GM19395 (cell line): ENCODE data around the gene CA4.

Experiments used
- ATAC-seq: cut with Tn5 transposase; IDR thresholded peaks from one replicate; pipeline ENCODE4 v1.9.1; 2021; ENCODE audit warnings: mild to moderate bottlenecking, moderate library complexity; ENCODE audit not compliant: unreplicated experiment

Gene CA4

DNA sequence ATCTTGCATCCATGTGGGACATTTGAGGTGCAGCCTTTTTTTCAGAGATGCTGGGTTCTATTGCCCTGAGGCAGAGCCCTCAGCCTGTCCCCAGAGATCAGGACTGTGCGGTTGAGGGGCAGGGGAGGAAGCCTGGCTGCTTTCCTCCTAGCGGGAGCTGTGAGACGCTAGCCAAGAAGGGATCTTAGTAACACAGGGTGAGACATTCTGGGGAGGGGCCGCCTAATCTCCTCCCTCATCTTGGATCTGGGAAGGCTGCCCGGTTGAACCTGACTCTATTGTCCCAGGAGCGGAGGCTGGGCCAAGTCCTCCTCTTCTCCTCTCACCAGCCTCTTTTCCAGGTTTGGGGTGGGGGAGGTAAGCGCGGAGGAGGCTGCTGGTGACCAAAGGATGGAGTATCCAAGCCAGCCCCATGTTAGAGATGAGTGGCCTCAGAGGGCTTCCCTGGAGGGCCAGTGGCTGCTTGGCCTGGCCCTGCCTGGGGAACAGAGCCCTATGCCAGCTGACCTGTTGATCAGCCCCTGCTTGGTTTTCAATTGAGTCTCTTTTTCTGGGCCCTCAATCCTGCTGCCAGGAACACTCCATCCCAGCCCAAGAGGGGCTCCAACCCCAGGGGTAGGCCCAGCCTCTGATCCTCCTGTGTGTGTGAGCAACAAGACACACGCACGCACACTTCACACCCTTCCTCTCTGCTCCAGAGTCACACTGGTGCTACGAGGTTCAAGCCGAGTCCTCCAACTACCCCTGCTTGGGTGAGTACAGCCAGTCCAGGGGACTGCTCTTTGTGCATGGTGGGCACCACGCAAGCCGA, 5.0 kb downstream of the CA4 start:
- no peak for ATAC-seq

DNA sequence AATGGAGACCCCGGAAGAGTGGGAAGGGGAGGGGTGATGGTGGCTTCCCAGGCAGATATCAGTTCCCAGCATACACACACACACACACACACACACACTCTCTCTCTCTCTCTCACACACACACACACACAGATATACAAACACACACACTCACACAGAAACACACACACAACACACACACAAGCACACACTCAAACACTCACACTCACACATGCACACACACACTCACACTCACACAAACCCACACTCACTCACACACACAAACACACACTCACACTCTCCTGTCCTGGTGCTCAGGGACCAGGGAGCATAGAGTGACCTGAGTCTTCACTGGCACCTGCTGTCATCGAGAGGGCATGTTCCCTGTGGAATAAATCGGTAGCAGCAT, 5.6 kb downstream of the CA4 start:
- no peak for ATAC-seq

DNA sequence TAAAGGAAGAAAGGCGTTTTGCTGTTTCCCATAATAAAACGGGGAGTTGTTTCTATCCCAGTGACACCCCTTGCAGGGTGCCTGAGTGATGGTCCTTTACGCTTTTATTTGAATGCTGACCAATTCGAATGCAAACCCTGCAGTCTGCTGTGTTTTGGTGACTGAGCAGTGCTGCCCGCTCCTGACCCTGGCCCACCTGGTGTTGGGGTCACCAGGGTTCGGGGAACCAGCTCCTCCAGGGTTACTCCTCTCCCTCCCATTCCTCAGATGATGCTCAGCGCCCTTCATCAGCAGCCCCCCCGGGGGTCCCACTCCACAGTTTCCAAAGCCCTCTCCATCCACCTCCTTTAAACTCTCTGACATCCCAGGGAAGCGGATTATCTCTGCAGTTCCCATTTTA, 6.0 kb downstream of the CA4 start:
- no peak for ATAC-seq

GRCh38 chr17:60156746-60157145, 7.0 kb downstream of the CA4 start:
- no peak for ATAC-seq

DNA sequence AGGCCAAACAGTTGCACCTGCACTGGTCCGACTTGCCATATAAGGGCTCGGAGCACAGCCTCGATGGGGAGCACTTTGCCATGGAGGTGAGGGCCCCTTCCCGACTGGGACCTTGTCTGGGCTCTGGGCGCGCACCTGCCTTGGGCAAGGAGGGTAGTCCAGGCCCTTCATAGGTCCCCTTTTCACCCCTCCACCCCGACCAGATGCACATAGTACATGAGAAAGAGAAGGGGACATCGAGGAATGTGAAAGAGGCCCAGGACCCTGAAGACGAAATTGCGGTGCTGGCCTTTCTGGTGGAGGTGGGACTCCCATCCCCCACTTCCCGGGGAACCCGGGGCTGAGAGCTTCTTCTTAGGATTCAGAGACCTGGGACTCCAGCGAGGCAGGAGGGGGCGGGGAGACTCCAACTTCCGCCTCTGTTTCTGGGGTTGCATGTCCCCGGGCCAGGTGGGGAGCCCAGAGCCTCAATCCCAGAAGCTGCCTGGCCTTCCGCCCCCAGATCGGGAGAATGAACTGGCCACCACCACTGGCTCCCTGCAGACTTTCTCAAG, 7.8 kb downstream of the CA4 start:
- ATAC-seq: no peak

GRCh38 chr17:60158751-60159478, 9.1 kb downstream of the CA4 start:
- ATAC-seq: no peak

DNA sequence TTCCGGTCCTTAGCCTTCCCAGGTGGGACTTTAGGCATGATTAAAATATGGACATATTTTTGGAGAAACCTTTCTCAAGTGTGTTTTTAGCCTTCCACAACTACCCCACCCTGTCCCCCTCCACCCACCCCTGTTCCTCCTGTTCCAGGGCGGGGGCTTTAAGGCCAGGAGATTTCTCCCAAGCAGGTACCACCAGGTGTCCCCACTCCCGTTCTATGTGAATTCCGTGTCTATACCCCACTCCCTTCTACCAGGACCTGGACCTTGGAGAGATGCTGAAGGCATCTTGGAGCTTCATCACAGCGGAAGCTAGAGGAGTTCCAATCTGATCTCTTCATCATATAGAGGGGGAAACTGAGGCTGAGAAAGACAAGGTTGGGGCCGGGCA, 9.7 kb downstream of the CA4 start:
- ATAC-seq: no peak

DNA sequence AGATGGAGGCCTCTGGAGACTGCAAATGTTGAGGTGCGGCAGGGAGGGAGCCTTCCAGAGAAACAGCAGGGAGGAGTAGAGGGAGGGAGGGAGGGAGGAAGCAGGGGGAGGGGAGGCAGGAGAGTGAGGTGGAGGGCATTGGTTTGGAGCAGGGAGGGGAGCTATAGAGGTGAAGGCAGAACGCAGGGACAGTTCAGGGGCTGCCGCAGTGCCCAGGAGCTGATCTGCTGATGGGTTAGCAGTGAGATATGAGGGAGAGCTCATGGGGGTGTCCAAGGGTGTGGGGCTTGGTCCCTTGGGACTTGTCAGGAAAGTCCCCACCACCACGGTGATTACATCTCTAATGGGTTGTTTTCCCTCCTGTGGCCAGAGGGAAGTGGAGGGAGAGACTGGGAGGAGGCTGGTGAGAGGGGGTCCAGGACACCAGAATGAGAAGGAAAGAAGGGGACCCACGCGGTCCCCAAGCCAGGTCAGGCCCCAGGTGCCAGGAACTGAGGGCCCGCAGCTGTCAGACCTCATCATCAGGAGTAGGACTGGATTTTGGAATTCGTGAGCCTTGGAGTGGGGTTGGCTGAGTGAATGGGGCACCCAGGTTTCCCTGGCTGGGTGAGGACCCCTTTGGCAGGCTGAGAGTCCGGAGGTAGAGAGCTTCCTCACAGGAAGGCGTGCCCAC, 11.2 kb downstream of the CA4 start:
- no peak for ATAC-seq

DNA sequence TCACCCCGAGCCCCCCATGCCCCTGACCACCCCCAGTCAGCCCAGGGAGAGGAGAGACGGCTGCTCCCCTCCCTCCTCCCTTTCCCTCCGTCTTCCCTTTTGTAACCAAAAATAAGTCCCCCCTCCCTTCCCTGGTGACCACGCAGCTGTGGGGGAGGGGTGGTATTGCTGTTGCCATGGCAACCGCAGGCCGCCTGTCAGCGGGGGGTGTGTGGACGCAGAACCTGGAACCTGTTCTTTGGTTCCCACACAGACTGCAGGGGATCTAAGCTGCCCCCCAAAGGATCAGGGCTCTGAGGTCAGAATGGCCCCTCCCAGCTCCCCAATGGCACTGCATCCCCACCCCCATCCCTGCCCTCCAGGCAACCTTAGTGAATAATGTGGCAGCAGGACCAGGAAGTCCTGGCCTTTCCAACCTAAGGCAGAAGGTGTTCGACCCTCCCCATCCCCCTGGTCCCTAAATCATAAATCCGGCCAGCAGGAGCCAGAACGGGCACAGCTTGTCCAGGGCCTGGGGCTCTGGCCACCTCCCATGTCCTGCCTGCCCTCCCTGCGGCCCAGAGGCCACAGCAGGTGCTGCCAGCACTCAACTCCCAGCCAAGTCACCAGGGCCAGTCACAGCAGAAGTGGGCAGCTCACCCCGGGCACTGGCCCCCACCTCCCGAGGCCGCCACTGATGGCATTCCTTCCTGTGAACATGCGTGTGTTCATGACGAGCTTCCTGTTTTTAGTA, 12.0 kb downstream of the CA4 start:
- no peak for ATAC-seq

DNA sequence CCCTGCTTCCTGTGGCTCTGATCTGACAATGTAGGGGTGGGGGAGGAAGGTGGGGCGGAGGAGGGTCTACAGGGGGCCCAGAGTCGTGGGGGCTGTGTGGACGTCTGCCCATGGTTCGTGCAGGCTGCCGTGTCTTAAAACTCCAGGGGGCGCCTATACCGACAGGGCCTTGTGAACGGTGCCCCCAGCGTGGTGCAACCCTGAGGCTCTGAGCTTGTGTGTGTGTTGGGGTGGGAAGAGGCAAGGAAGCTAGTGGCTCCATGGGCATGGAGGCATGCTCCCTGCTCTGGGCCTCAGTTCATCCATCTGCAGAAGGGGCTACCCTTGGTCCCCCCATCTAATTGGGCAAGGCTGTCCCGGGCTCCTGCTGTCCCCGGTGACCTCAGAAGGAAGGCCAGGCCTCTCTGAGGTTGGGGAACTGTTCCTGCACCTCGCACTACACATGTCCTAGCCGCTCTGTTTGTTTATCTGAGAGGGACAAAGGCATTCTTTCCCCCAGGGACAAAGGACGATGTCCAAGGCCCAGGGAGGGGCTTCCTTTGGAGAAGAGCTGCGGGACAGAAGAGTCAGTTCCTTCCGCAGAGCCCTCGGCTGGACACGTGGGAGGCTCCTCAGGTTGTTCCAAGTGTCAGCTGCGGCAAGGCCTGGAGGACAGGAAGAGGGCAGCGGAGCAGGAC, 13.5 kb downstream of the CA4 start:
- ATAC-seq: no peak

- no peak for ATAC-seq
Measured at GRCh38 chr17:60164164-60164563, 14.4 kb downstream of the CA4 start.

- no peak for ATAC-seq
Measured at GRCh38 chr17:60164697-60165096, 14.9 kb downstream of the CA4 start.

DNA sequence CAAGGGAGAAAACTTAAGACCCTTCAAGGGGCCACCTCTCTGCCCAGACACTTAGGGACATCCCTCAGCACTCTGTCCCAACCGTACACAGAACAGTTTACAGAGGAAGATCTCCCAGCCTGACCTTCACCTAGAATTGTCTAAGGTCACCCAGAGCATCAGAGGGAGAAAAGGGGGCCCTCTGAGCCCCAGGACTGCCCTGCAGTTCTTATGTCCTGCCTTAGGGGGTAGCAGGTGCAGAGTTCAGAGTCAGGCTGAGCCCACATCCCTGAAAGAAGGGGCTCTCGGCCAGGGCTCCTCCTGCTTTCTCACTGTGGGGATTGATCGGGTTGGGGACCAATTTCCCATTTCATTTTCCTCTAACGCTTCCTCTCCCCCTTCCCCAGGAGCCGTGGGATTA, 15.4 kb downstream of the CA4 start:
- no peak for ATAC-seq

DNA sequence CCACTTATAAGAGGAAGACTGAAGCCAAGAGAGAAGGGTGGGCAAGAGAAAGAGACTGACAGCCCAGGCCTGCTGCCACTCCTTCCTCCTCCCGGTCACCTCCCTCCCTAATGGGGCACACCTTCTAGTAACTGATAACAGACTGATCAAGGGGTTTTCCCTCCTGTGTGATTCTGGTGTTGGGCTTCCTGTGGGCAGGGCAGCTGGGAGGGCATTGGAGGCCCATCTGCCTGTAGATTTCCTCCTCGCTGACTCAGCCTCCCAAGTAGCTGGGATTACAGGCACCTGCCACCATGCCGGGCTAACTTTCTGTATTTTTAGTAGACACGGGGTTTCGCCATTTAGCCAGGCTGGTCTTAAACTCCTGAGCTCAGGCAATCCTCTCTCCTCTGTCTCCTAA, 16.2 kb downstream of the CA4 start:
- ATAC-seq: no peak

DNA sequence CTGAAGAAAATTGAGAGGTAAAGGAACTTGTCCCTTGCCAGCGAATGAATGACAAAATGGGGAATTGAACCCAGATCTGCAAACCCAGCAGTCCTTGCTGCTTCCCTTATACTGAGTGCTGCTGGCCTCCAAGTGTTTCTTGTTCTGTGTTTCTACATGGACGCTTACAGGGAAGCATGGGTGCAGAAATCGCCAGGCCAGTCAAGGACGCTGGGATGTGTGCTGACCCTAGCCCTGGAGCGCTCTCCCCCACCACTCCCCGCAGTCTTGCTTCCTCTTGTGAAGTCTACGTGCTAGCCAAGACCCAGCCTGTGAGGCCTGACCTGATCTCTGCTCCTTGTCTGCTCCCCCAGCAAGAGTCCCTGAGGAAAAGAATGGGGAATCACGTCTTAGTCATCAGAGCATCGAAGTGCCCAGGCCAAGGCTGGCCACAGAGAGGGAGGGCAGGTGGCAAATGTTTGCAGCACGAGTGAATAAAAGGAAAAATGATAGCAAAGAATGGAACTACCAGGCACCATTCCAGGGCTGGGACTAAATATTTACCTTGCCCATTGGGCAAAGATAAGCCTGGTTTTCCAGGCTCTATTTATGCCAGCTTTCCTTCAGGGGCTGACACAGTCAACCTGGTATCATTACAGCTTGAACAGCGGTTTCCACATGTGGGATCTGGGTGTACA, 17.4 kb downstream of the CA4 start:
- no peak for ATAC-seq

GRCh38 chr17:60168654-60169053, 18.9 kb downstream of the CA4 start:
- no peak for ATAC-seq

DNA sequence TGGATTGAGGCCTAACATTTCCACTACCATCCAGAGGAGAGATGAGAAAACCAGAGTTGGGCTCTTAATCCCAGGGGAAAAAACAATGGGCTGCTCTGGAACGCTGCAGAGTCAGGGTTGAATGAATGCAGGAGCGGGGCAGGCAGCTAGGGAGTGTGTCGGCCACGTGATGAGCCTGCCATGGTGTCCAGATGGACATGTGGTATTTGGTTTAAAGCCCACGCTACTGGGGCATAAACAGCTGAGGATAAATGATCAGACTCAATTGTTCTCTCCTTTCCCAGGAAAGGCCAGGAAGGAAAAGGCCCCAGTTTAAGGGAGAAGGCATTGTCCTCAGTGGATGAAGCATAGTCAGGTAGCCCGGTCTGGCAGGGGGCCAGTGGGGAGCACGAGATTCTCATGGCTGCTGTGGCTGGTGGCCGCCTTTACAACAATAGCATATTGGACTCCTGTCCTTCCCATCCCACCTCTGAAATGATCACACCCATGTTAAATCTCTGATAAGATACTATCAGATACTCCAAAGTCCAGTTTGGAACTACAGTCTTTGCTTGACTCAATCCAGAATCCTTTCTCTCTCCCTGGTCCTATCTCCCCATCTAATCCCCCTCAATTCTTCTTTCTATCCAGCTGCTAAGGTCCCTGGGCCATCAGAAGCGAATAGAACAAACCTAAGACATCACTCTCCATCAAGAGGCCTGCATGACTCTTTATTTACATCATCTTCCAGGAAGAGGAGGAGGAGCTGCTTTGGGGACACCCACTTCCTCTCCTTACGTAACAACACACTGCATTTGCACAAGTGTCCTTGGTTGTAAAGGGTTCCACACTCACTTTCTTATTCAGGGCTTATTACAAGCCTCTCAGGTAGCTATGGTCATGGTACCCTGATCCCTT, 20.4 kb downstream of the CA4 start:
- no peak for ATAC-seq

DNA sequence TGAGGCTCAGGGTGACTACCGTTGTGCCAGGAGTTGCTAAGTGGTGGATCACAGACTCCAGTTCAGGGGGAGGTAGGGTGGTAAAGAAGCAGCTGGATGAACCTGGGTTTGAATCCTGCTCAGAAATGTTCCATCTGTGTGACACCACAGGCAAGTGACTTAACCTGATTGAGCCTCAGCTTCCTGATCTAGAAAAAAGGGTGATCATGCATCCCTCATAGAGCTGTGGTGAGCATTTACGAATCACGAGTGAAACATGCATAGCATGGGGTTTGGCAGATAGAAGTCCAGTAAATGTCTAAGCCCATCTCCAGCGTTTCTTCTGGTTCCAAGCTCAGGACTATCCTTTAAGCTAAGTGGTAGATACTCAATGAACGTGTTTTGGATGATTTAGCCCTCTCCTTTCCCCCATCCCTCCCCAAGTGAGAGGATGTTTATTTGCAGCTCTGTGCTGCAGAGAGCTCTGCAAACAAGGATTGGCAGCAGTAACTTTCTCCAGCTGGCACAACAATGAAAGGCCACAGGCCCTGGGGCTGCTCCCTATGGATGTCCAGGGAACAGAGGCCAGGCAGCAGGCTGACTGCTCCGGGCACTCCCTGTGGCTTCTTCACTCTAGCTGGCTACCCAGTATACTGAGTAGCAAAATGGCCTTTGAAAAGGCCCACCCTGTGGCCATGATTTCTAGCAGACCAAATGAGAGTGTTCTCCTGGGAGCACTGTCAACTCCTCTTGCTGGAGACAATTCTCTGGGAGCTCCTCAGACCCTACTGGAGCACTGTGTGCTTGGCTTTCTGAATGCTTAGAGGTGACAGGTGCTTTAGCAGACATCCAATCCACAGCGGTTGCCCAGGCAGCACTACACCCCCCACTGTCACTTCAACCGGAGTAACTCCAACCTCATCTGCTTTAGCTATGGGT, 21.3 kb downstream of the CA4 start:
- ATAC-seq: no peak
